Germinal center (tissue), 1 donor: ENCODE measurements around the gene CYP4F8.
A peak's percentile ranks its signal among the peaks of the same experiment; 100 is the strongest.

Experiments used
- DNase-seq: peaks from one replicate; pipeline ENCODE4 v3.0.0; 2012; ENCODE audit warnings: mixed read lengths, low spot score

Gene CYP4F8

DNA sequence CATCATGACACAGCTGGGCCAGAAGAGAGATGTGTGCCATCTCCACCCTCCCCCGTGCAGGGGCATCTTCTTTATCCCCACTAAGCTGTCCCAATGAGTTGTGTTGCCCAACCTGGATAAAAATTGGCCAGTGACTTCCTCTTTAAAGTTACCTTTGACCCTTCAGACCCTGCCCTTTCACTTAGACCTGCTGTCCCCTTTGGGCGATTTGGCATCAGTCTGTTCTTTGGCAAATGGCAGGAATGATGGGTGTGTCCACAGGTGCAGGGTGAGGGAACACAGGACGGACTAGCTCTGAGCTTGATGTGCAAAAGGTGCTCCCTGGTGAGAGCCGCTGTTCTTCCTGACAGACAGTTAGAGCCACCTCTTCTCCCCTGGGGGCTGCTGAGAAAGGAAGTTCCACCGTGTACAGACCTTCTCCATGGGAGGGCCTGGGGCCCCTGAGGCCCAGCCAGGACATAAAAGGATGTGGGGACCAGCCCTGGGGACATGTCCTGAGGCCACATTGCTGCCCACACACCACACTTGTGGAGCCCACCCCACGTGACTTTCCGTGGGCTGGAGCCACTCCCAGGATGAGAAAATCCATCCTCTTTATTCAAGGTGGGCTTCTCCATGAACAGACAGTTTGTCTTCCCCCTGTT lies 1.7 kb downstream of the CYP4F8 start:
- no peak for DNase-seq

DNA sequence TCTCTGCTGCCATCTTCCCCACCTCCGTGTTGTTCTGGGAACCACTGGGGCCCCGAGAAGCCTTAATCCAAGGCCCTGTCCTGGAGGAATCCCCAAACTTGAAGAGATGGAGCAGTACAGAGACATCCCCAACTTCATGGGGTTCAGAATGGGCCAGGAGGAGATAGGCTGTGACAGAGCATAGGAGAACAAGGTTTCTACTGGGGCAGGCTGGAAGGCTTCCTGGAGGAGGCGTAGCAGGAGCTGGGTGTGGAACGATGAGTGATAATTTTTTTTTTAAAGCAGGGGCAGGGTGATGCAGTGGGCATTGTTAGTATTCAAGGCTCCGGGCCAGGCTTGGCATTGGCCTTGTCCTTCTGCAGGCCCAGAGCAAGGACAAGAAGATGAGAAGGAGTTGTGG lies 3.3 kb downstream of the CYP4F8 start:
- DNase-seq, result no peak

DNA sequence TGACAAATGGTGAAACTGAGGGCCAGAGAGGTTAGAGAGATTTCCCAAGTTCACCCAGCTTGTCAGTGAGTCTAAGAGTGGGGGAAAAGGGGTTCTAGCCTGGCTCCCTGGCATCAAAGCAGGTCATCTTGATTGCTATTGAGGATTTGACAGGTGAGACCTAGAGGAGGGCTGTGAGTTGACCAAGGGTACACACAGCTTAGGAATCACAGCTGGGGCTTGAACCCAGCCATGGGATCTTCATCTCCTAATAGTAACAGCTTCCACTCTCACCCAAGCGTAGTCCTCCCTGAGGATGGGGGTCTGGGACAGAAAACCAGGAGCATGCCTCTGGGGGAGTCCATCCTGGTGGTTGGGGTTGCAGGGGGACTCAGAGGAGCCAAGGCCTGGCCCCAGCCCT lies 6.8 kb downstream of the CYP4F8 start:
- DNase-seq, result no peak

DNA sequence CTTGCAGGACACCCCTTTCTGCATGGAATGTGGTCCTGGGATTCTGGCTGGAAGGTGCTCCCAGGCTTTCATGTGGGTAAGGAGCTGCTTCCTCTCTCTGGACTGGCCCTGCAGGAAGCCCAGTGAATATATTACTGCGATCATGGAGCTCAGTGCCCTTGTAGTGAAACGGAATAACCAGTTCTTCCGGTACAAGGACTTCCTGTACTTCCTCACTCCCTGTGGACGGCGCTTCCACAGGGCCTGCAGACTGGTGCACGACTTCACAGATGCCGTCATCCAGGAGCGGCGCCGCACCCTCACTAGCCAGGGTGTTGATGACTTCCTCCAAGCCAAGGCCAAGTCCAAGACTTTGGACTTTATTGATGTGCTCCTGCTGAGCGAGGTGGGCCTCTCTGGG lies 8.0 kb downstream of the CYP4F8 start:
- DNase-seq, result no peak

DNA sequence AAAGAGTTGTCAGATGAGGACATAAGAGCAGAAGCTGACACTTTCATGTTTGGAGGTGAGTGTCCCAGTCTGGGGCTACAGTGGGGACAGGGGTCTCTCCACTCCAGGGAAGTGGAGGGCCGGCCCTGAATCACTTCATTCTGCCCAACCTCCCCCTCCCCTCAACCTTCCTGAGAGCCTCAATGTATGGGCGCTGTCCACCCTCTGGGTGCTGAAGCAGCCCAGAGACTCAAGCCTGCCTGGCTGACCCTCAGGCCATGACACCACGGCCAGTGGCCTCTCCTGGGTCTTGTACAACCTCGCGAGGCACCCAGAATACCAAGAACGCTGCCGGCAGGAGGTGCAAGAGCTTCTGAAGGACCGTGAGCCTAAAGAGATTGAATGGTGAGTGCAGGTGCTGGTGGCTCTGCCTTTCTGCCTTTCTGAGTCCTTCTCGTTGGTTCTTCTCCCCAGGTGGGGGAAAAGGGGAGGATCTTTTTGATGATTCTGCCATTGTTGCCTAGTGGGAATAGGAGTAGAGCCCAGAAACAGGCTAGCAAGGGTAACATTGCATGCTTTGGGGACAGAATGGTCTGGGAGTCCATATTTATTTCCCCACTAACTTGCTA lies 8.8 kb downstream of the CYP4F8 start:
- DNase-seq, result no peak

DNA sequence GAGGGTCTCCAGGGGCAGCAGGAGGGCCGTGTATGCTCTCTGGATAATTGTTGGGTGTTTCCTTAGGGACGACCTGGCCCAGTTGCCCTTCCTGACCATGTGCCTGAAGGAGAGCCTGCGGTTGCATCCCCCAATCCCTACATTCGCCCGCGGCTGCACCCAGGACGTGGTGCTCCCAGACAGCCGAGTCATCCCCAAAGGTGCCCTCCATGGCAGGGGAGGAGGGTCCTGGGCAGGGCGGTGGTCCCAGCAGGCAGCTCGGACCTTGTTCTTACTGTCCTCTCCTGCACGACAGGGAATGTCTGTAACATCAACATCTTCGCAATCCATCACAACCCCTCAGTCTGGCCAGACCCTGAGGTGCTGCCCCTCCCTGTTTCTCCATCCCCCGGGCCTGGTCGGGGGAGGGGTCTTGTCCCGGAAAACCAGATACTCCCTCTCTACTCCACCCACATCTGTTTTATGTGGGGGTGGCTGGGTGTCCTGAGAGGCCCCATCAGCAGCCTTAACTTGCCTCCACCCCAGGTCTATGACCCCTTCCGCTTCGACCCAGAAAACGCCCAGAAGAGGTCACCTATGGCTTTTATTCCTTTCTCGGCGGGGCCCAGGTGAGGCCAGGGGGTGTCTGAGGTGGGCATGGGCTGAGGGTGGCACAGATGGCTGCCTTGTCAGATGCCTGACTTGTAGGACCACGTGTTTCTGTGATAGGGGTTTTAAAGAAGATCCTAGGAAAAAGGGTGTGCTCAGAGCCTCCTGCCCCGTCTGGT lies 13.4 kb downstream of the CYP4F8 start:
- DNase-seq, result no peak

DNA sequence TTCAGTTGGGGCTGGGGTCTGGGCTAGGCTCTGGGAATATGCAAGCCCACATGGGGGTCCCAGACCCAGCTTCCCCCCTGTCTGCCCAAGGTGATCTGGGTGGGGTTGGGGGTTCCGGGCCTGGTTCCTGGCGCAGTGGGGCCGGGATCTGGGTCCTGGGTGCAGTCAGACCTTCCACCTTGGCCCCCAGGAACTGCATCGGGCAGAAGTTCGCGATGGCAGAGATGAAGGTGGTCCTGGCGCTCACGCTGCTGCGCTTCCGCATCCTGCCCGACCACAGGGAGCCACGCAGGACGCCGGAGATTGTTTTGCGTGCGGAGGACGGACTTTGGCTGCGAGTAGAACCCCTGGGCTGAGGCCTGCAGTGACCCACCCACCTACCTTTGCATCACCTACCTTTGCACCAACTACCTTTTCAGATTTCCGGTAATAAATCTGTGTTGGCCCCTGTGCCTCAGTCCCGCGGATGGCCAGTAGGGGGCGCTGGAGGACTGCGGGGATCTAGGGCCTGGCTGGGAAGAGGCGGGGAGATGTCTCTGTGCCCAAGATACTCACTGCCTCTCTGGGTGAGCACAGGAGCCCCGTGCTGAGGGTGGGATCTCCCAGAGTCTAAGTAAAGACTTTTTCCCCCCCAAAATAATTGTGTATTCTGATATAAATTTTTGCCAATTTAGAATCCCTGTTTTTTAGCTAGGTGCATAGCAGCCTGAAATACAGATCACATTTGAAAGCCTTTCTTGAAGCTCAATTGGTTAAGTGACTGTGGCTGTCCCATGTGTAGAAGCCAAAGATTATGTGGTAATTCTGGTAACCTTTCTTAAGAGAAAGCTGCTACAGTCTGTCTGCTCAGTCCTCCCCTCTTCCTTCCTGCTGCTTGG lies 14.2 kb downstream of the CYP4F8 start:
- DNase-seq, result peak; percentile 76

DNA sequence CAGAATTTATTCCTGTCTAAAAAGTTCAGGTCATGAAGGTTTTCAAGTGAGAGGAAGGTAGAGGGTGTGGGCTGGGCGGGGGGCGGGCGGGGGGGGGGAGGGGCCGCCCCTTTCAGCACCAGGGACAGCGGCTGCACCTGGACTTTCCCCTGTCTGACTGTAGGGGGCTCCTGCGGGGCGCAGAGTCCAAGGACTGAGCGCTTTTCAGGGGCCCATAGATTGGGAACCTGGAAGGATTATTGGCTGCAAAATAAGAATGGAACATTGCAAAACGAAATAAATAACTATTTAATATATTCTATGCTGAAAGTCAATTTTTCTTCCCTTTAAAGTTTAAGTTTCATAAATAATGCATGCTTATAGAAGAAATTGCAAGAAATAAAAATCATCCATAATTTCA lies 16.8 kb downstream of the CYP4F8 start:
- peak; percentile 43 for DNase-seq

DNA sequence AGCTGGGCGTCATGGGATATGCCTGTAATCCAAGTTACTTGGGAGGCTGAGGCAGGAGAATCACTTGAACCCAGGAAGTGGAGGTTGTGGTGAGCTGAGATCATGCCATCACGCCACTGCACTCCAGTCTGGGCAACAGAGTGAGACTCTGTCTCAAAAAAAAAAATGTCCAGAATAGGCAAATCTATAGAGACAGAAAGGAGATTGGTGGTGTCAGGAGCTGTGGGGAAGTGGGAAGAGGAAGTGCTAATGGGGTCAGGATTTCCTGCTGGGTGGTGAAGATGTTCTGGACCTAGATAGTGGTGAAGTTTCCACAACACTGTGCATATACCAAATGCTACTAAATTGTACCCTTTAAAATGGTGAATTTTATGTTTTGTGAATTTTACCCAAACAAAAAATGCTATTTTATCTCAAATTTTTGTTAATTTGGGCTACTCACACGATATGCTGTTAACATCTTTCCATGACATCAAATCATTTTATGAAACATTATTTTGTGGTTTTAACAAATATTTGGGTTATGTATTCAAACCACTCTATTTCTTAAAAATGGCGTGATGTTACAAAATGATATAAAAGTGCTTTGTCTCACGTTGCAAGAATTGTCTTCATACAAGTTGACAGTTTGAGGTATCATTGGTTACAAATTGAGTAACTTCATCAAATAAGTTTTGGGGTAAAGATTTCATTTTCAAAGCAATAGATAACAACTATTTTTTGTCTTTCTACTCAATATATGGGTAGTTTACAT lies 18.2 kb downstream of the CYP4F8 start:
- DNase-seq, result no peak

DNA sequence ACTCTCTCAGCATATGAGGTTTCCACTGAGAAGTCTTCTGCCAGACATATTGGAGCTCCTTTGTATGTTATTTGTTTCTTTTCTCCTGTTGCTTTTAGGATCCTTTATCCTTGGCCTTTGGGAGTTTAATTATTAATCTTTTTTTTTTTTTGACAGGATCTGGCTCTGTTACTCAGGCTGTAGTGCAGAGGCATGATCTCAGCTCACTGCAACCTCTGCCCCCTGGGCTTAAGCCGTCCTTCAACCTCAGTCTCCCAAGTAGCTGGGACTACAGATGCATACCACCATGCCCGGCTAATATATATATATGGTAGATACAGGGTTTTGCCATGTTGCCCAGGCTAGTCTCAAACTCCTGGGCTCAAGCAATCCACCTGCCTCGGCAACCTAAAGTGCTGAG lies 19.1 kb downstream of the CYP4F8 start:
- no peak for DNase-seq

DNA sequence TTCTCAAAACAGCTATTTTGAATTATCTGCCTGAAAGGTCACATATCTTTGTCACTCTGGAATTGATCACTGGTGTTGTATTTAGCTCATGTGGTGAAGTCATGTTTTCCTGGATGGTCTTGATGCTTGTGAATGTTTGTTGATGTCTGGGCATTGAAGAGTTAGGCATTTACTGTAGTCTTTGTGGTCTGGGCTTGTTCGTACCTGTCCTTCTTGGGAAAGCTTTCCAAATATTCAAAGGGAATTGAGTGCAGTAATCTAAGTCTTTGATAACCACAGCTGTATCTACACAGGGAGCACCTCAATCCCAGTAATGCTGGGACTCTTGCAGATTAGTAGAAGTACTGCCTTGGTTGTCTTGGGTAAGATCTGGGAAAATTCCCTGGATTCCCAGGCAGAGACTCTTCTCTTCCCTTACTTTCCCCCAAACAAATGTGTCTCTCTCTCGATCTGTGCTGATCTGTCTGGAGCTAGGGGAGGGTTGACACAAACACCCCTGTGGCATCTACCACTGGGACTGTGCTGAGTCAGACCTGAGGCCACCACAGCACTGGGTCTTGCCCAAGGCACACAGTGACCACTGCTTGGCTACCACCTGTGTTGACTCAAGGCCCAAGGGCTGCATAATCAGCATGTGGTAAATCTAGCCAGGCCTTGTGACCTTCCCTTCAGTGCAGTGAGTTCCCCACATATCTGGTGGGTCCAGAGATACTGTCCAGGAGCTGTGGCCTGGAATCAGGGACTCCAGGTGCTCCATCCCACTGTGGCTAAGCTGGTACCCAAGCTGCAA lies 20.2 kb downstream of the CYP4F8 start:
- DNase-seq, result no peak

DNA sequence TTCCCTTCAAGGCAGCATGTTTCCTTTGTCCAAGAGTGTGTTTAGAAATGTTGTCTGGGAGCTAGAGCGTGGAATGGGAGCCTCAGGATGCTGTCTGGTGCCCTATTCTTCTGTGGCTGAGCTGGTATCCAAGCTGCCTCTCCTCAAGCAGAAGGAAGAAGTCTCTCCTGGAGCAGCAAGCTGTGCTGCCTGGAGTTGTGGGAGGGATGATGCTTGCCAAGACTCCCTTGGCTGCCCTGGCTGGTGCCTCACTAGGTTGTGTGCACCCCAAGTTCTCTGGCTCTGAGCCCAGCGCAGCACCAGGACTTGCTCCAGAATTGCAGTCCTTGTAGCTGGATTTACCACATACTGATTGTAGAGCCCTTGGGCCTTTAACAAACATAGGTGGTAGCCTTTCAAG lies 21.0 kb downstream of the CYP4F8 start:
- no peak for DNase-seq

DNA sequence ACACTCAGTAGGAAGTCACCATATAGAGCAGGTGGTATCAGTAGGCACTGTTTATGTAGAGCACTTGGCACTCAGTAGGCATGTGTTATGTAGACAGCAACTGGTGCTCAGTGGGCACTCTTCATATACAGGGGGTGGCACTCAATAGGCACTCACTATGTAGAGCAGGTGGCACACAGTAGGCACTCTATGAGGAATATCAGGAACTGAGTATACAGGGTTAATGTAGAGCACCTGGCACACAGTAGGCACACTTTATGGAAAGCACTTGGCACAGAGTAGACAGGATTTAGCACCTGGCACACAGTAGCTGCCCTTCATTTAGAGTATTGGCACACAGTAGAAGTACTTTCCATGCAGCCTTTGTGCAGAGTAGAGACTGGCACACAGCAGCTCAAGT lies 24.6 kb downstream of the CYP4F8 start:
- no peak for DNase-seq

DNA sequence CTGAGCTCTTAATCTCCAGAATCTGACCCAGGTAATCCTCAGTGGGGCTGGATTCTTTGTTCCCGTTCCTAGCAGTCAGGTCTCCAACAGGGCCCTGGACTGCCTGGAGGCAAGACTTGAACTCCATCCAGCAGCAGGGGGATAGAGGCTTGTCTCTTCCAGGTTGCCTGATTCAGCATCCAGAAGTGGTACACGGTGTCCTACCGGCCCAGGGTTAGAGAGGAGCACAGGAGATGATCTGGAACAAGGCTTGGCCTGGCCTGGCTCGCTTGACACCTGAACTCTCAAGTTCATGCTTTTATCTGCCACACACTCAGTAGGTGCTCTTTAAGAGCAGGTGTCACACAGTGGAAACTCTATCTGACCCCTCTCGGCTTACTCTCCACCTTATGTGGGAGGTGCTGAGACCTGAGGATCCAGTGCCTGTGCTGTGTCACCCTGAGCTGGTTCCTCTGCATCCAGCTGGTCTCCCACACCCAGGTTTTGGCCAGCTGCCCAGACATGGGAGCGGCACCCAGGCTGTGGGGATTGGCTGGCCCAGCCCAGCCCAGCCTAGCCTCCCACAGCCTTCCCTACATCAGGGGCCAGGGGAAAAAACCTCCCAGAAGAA lies 25.4 kb downstream of the CYP4F8 start, which contains the start of gene CYP4F3:
TSS of gene CYP4F3 (plus strand) at position 604 of the 610 bp plus-strand sequence. CDS start 519 bp downstream, outside the sequence.
- DNase-seq, result no peak

DNA sequence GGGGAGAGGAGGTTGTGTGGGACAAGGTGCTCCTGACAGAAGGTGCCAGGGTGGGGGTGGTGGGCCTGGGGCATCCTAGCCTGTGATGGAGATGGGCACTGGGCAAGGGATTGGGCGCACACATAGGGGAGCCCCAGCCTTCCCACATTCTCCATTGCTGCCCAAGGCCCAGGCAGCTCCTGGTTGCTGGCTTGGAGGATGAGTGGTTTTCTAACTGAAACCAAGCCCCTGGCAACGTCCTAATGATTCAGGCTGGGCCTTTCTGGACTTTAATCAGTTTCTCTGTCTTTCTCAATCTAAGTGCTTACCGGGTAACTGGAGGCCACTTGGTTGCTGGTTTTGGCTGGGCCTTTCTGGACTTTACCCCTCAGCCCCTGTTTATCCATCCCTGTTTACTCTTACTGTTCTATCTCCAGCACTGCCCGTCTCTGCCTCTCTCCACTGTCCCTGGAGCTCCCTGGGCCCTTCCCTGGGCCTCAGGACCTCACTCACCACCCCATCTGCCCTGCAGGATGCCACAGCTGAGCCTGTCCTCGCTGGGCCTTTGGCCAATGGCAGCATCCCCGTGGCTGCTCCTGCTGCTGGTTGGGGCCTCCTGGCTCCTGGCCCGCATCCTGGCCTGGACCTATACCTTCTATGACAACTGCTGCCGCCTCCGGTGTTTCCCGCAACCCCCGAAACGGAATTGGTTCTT lies 26.0 kb downstream of the CYP4F8 start:
- no peak for DNase-seq

DNA sequence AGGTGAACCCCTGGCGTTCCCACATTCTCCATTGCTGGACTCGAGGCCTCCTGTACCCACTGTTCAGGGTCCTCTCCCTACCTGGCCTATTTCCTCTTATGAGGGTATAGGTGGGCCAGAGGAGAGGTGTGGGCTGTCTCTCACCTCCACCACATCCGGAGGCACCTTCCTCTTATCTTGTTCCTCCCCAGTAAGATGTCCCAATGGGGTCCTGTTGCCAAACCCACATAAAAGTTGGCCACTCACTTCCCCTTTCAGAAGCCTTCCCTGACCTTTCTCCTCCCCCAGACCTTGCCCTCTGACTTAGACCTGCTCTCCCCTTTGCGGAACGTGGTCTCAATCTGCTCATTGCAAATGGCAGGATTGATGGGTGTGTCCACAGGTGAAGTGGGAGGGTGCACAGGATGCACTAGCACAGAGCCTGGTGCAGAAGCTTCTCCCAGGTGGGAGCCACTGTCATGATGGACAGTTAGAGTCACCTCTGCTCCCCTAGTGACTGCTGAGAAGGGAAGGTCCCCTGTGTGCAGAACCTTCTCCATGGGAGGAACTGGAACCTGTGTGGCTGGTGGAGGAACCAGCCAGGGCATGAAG lies 27.0 kb downstream of the CYP4F8 start:
- no peak for DNase-seq

DNA sequence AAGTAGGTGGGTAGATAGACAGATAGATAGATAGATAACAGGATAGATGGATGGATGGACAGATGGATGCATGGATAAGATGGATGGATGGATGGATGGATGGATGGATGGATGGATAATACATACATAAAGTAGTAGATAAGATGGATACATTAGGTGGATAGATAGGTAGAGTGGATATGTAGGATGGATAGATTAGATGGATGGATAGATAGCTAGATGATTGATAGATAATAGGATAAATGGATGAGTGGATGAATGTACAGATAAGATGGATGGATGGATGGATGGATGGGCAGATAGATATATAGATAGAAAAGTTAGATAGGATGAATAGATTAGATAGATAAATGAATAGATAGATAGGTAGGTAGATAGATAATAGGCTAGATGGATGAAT lies 27.8 kb downstream of the CYP4F8 start:
- DNase-seq, result no peak

DNA sequence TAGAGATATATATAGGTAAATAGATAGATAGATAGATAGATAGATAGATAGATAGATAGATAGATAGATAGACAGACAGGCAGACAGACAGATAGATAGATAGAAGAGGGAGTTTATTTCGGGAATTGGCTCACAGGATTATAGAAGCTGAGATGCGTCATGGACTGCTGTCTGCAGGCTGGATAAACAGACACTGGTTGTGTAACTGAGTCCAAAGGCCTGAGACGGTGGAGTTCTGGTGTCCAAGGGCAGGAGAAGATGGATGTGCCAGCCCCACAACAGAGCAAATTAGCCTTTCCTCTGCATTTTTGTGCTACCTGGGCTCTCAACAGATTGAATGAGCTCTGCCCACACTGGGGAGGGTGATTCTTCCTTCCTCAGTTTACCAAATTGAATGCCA lies 28.4 kb downstream of the CYP4F8 start:
- DNase-seq, result no peak

DNA sequence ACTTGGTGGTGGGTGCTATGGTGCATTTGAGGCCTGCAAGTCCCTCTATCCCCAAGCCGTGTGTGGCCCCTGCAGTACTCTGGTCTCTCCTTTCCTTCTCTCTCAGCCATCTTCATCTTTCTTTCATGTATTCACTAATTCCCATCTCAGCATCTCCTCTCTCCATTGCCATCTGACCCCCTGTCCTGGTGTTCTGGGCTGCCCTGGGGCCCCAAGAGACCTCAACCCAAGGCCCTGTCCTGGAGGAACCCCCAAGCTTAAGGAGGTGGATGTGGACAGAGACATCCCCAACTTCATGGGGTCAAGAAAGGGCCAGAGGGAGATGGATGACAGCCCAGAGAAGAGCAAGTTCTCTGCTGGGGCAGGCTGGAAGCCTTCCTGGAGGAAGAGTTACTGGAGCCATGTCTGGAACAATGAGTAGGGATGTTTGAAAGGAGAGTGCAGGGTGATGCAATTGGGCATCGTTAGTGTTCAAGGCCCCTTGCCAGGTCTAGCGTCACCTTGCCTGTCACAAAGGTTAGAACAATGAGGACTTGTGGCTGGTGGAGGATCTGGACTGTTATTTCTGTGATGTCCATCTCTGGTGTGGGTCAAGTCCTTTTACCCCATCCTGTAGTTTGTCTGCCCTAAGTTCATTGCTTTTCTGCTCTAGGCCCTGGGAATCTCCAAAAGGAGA lies 29.2 kb downstream of the CYP4F8 start:
- no peak for DNase-seq
